GM19467 (cell line): ENCODE results near the gene DAG1.
A peak's percentile ranks its signal among the peaks of the same experiment; 100 is the strongest.
"Not testable (repeated sequence)": the region's sequence is repeated elsewhere in the genome, so short reads cannot be mapped to it uniquely, and the experiment has no call there.

Experiments
- ATAC-seq: cut with Tn5 transposase; IDR thresholded peaks from one replicate; pipeline ENCODE4 v1.9.1; 2021; ENCODE audit warnings: mild to moderate bottlenecking, moderate library complexity; ENCODE audit not compliant: unreplicated experiment

DAG1 gene

GRCh38 chr3:49469037-49469935 is 781 bp upstream of the DAG1 start:
- ATAC-seq: no peak

GRCh38 chr3:49470714-49471420 is 800 bp downstream of the DAG1 start:
- ATAC-seq: peak; percentile 30

GRCh38 chr3:49471856-49472495 is 1.9 kb downstream of the DAG1 start:
- ATAC-seq: no peak

- no peak for ATAC-seq
These were observed 6.5 kb downstream of the DAG1 start for GRCh38 chr3:49476563-49476962.

- ATAC-seq: no peak
These were observed 12.7 kb downstream of the DAG1 start for GRCh38 chr3:49482766-49483165.

- no peak for ATAC-seq
These were observed 14.4 kb downstream of the DAG1 start for GRCh38 chr3:49484471-49484870.

- ATAC-seq: no peak
These were observed 19.2 kb downstream of the DAG1 start for GRCh38 chr3:49489247-49489646.

GRCh38 chr3:49492969-49493368 is 22.9 kb downstream of the DAG1 start:
- no peak for ATAC-seq

GRCh38 chr3:49493901-49494300 is 23.8 kb downstream of the DAG1 start:
- ATAC-seq: no peak

GRCh38 chr3:49495023-49495422 is 25.0 kb downstream of the DAG1 start:
- ATAC-seq: no peak

- not testable (repeated sequence) for ATAC-seq
These were observed 26.8 kb downstream of the DAG1 start for GRCh38 chr3:49496845-49497244.

- ATAC-seq: no peak
These were observed 27.5 kb downstream of the DAG1 start for GRCh38 chr3:49497606-49498005.

GRCh38 chr3:49498239-49498638 is 28.2 kb downstream of the DAG1 start:
- no peak for ATAC-seq

GRCh38 chr3:49498648-49499047 is 28.6 kb downstream of the DAG1 start:
- no peak for ATAC-seq

GRCh38 chr3:49500205-49500731 is 30.2 kb downstream of the DAG1 start:
- no peak for ATAC-seq

- ATAC-seq: no peak
These were observed 30.9 kb downstream of the DAG1 start for GRCh38 chr3:49500732-49501609.

GRCh38 chr3:49501842-49502241 is 31.8 kb downstream of the DAG1 start:
- ATAC-seq: no peak

GRCh38 chr3:49506906-49507305 is 36.8 kb downstream of the DAG1 start:
- no peak for ATAC-seq

GRCh38 chr3:49509028-49509561 is 39.0 kb downstream of the DAG1 start:
- no peak for ATAC-seq

GRCh38 chr3:49511639-49512038 is 41.6 kb downstream of the DAG1 start:
- ATAC-seq: no peak
